K562 (cell line): ENCODE data around the gene UBE2U. TPM values are rescaled to one million over a fixed set of nuclear protein-coding genes. Genes with fewer than 3 reads are reported as not detected.

Experiments
- ATAC-seq: fragments of 200-7000 bp; cut with Tn5 transposase; 3 replicates; pipeline ENCODE4 v1.9.1; 2020; ENCODE audit warnings: moderate library complexity
- BruUV-seq: library from RNA; stranded (reverse); fragments of 400-500 nt; replicated peaks from 2 replicates; lab custom pipeline; 2021; lab: Mats Ljungman, UMichigan
- CTCF ChIA-PET: fragments of 300-600 bp; formaldehyde crosslinking; extraction: SDS; loops from one replicate; lab custom pipeline; 2021; ENCODE audit warnings: low intra/inter-chr PET ratio; lab: Yijun Ruan, JAX
- POLR2A ChIA-PET: fragments of 300-600, 350-650 bp; sonication (Branson Sonifier 250); formaldehyde crosslinking; extraction: SDS; loops from one replicate; lab custom pipeline; 2021; ENCODE audit warnings: antibody characterized with exemption, inconsistent platforms; lab: Yijun Ruan, JAX
- DNase-seq, 4 experiments: peaks; one replicate each; pipeline versions ENCODE4 v3.0.0 to v3.0.0-alpha.2; 2011 to 2018; ENCODE audit warnings: low spot score in 3 of 4, mixed read lengths in 3 of 4; ENCODE audit errors: extremely low read depth in 1 of 4
- FAIRE-seq: peaks from 2 replicates; lab custom pipeline; 2011; peaks lifted over from hg19 to GRCh38; lab: Jason Lieb, UNC
- H2AFZ ChIP-seq: 2 replicates; pipeline ENCODE4 v1.6.0; 2011; ENCODE audit warnings: low read depth, low read length, control low read depth, inconsistent platforms
- H3K27ac ChIP-seq: fragments of 200-600 bp; 3 replicates; pipeline ENCODE4 v1.8.0; 2011; ENCODE audit warnings: low read depth, mild to moderate bottlenecking, control low read depth, inconsistent platforms, low read length, moderate library complexity, mixed read lengths; ENCODE audit errors: extremely low read depth
- H3K27me3 ChIP-seq, 2 experiments: fragments of 300-600 bp in 1 of 2; 2 replicates in 1 of 2; 3 replicates in 1 of 2; pipeline versions ENCODE4 v1.6.0 to v1.8.0; 2011; ENCODE audit warnings: inconsistent platforms in 2 of 2, low read length in 2 of 2, mild to moderate bottlenecking in 1 of 2, mixed read lengths in 1 of 2, moderate library complexity in 1 of 2; ENCODE audit not compliant: control insufficient read depth in 2 of 2, insufficient read depth in 2 of 2
- H3K36me3 ChIP-seq: fragments of 300-600 bp; 3 replicates; pipeline ENCODE4 v1.8.0; 2011; ENCODE audit warnings: mild to moderate bottlenecking, low read length, inconsistent platforms; ENCODE audit not compliant: control insufficient read depth, insufficient read depth
- H3K4me1 ChIP-seq, 2 experiments: fragments of 200-600 bp in 1 of 2; replicated peaks in 1 of 2; 2 replicates in 1 of 2; 3 replicates in 1 of 2; pipeline versions ENCODE4 v1.5.1 to v1.8.0; 2011; ENCODE audit warnings: inconsistent platforms in 2 of 2, low read length in 2 of 2, mild to moderate bottlenecking in 1 of 2, mixed read lengths in 1 of 2, moderate library complexity in 1 of 2; ENCODE audit not compliant: control insufficient read depth in 2 of 2, insufficient read depth in 2 of 2
- H3K4me2 ChIP-seq: 2 replicates; pipeline ENCODE4 v1.6.1; 2011; ENCODE audit warnings: low read length, control low read depth, inconsistent platforms, mixed read lengths; ENCODE audit not compliant: insufficient read depth
- H3K4me3 ChIP-seq: fragments of 200-600 bp; sonication (generic), shearing (Covaris generic); 2 replicates; pipeline ENCODE4 v1.5.1; 2016; ENCODE audit warnings: control low read depth, inconsistent platforms
- H3K79me2 ChIP-seq: fragments of 200-600 bp; 3 replicates; pipeline ENCODE4 v1.8.0; 2011; ENCODE audit warnings: low read length, inconsistent platforms; ENCODE audit not compliant: control insufficient read depth, insufficient read depth
- H3K9ac ChIP-seq, 2 experiments: 2 replicates each; pipeline versions ENCODE4 v1.6.0 to v1.6.1; 2011; ENCODE audit warnings: low read depth in 2 of 2, low read length in 2 of 2, control low read depth in 1 of 2, inconsistent platforms in 1 of 2, mild to moderate bottlenecking in 1 of 2, mixed read lengths in 1 of 2; ENCODE audit not compliant: insufficient read depth in 1 of 2
- H3K9me1 ChIP-seq: one replicate; pipeline ENCODE4 v1.6.0; 2011; ENCODE audit warnings: inconsistent platforms, mild to moderate bottlenecking, low read length, moderate library complexity; ENCODE audit not compliant: control insufficient read depth, insufficient read depth
- H3K9me3 ChIP-seq: replicated peaks from 2 replicates; pipeline ENCODE4 v1.5.1; 2011; ENCODE audit warnings: low read depth, low read length, inconsistent platforms; ENCODE audit not compliant: control insufficient read depth, insufficient read depth
- H4K20me1 ChIP-seq: replicated peaks from 2 replicates; pipeline ENCODE4 v1.6.1; 2011; ENCODE audit warnings: low read length, inconsistent platforms, mixed read lengths; ENCODE audit not compliant: control insufficient read depth, insufficient read depth
- ATF1 ChIP-seq, 2 experiments: fragments of 450-650 bp in 1 of 2; IDR thresholded peaks; 2 replicates each; pipeline ENCODE4 v1.6.1; 2016; ENCODE audit warnings: missing compliant biosample characterization in 1 of 2, missing genetic modification characterization in 1 of 2
- CCNT2 ChIP-seq: IDR thresholded peaks from 2 replicates; pipeline ENCODE4 v1.6.1; 2011; ENCODE audit warnings: borderline replicate concordance, low read depth, mild to moderate bottlenecking, moderate library complexity, mixed read lengths, low read length; ENCODE audit not compliant: insufficient read length; ENCODE audit errors: extremely low read depth
- ESRRB ChIP-seq: fragments of 250-450 bp; sonication (Bioruptor Pico); IDR thresholded peaks from 2 replicates; pipeline ENCODE4 v1.5.0; 2020; ENCODE audit warnings: mild to moderate bottlenecking, moderate library complexity, borderline replicate concordance
- FOSL1 ChIP-seq: fragments of 200-800 bp; sonication (Bioruptor generic); conservative IDR thresholded peaks from 2 replicates; pipeline ENCODE4 v1.6.1; 2016; ENCODE audit warnings: missing genetic modification characterization, missing compliant biosample characterization
- HBP1 ChIP-seq: fragments of 450-650 bp; formaldehyde crosslinking; IDR thresholded peaks from 2 replicates; pipeline ENCODE4 v1.4.0; 2022; ENCODE audit warnings: missing genetic modification characterization
- HNRNPK ChIP-seq: fragments of 200-400 bp; formaldehyde crosslinking; IDR thresholded peaks from one replicate; pipeline ENCODE4 v1.6.1; 2018; ENCODE audit warnings: mild to moderate bottlenecking, low read depth, low read length; ENCODE audit not compliant: poor library complexity, severe bottlenecking
- POU5F1 ChIP-seq: fragments of 150-350 bp; IDR thresholded peaks from 2 replicates; pipeline ENCODE4 v1.6.1; 2014; ENCODE audit warnings: borderline replicate concordance, low read length, low read depth, mild to moderate bottlenecking; ENCODE audit not compliant: partially characterized antibody
- STAG1 ChIP-seq: sonication (generic); formaldehyde crosslinking; IDR thresholded peaks from 2 replicates; pipeline ENCODE4 v1.5.0; 2020; ENCODE audit warnings: missing genetic modification reagents, borderline replicate concordance
- ZNF707 ChIP-seq: fragments of 250-450 bp; sonication (Bioruptor Pico); conservative IDR thresholded peaks from 2 replicates; pipeline ENCODE4 v1.8.0; 2022; ENCODE audit warnings: inconsistent platforms, mild to moderate bottlenecking, moderate library complexity
- ZNF79 ChIP-seq: fragments of 250-450 bp; sonication (Bioruptor Pico); IDR thresholded peaks from 2 replicates; pipeline ENCODE4 v1.4.0; 2020; ENCODE audit warnings: low read depth, mild to moderate bottlenecking, moderate library complexity
- whole genome bisulfite sequencing: fragments of 100-300 bp; shearing (Covaris generic); methylation state at CpG from one replicate; pipeline ENCODE4 v1.1.6; 2016; ENCODE audit warnings: low coverage, mixed read lengths; ENCODE audit not compliant: insufficient coverage; ENCODE audit errors: missing lambda C conversion rate; 5-methylcytosine and 5-hydroxymethylcytosine counted together
- in situ Hi-C: fragments of 300-500 bp; cut with MboI; formaldehyde crosslinking; loops from 4 replicates; pipeline ENCODE4 v1.15.0; 2018; ENCODE audit warnings: inconsistent platforms, mixed read lengths
- intact Hi-C: fragments of 100-400 bp; cut with micrococcal nuclease; formaldehyde crosslinking; loops from 2 replicates; pipeline ENCODE4 v1.14.2; 2022
- polyA plus RNA-seq, 8 experiments: library from polyadenylated mRNA; depleted of rRNA in 4 of 8; stranded (reverse) in 5 of 8; unstranded in 3 of 8; fragments of >200 nt; fragmentation: Nextera tagmentation in 2 of 8; fragmentation: Illumina TruSeq in 1 of 8; extraction: Ambion mirVana in 2 of 8; extraction: Trizol in 1 of 8; gene quantifications; 2 replicates each; pipeline versions ENCODE4 v1.2.1 to v1.2.3, GENCODE V29; 2011 to 2014; ENCODE audit warnings: inconsistent platforms in 1 of 8, missing spikeins in 1 of 8
- total RNA-seq, 7 experiments: library from RNA; depleted of rRNA in 6 of 7; stranded (reverse); fragments of >200 nt in 6 of 7; fragmentation: Illumina TruSeq in 2 of 7; extraction: Trizol in 2 of 7; gene quantifications; 2 replicates each; pipeline versions ENCODE4 v1.2.1 to v1.2.3, GENCODE V29; 2011 to 2021; ENCODE audit warnings: low replicate concordance in 1 of 7
- TF ChIP-seq, protein P1 (sequence below): sonication (generic); formaldehyde crosslinking; IDR thresholded peaks from 2 replicates; pipeline ENCODE4 v1.8.0; 2022; ENCODE audit warnings: mild to moderate bottlenecking, missing genetic modification reagents
- TF ChIP-seq, protein P2 (sequence below): sonication (generic); formaldehyde crosslinking; IDR thresholded peaks from 2 replicates; pipeline ENCODE4 v1.8.0; 2022; ENCODE audit warnings: missing genetic modification reagents, mild to moderate bottlenecking, moderate library complexity, borderline replicate concordance
- TF ChIP-seq, protein P3 (sequence below): IDR thresholded peaks from 3 replicates; pipeline ENCODE4 v1.6.1; 2011; ENCODE audit warnings: borderline replicate concordance, mild to moderate bottlenecking, moderate library complexity; ENCODE audit not compliant: insufficient read length; ENCODE audit errors: extremely low read depth

UBE2U gene
- total and polyA plus RNA-seq, 9 of the 15 experiments (the other 6 are each of a cell fraction or from before 2014, with no cell fraction given): not detected

DNA sequence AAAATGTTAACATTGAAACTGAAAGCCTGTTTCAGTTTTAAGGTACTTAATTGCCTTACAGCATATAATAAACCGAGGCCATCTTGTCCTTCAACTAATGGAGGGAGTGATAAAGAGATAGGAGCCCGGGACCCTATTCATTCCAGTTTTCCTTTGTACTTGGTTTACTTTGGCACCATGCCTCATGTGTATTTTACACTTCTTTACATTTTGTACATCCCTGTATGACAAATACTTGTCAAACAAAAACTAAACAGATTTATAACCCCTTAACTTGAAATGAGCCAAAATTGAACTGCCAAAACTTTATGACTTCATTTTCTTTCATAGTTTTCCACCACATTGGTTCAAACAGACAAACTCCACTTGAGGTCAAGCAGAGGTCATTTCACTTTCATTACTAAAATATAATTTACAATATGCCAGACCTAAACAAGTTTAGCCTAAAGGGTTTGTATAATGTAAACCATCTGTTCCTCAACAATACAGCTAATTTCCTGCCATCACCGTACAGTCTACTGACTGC, 30.9 kb upstream of the UBE2U start:
- no peak overlapping the region for H3K4me3 ChIP-seq
- no peaks in the 10 kb centered on the region for H3K79me2 ChIP-seq
- no peaks in the 10 kb centered on the region for H3K9me1 ChIP-seq
- H4K20me1 ChIP-seq: no peaks in the 10 kb centered on the region
- 2% methylated on average over 3 of the region's 3 CpGs for WGBS
- DNase-seq: no peak
- in situ Hi-C loops: no loop called here
- no peak for FAIRE-seq
- no TSS peak for BruUV-seq
- ChIA-PET CTCF (no interaction called here), POLR2A (no interaction called here)
- no peak overlapping the region for H3K9ac ChIP-seq
- no peak for ATAC-seq
- no peaks in the 10 kb centered on the region for H3K4me1 ChIP-seq
- H3K9me3 ChIP-seq: no peaks in the 10 kb centered on the region
- H3K27ac ChIP-seq: no peak overlapping the region
- no peak overlapping the region for H2AFZ ChIP-seq
- no peaks in the 10 kb centered on the region; a peak in 1 of 5 replicates for H3K27me3 ChIP-seq
- no peaks in the 10 kb centered on the region for H3K36me3 ChIP-seq
- intact Hi-C loops: no loop called here
- no peak overlapping the region for H3K4me2 ChIP-seq
- no peak for TF ChIP-seq STAG1
- TF ChIP-seq, protein P1, sequence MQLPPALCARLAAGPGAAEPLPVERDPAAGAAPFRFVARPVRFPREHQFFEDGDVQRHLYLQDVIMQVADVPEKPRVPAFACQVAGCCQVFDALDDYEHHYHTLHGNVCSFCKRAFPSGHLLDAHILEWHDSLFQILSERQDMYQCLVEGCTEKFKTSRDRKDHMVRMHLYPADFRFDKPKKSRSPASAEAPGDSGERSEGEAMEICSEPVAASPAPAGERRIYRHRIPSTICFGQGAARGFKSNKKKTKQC (CRISPR knock-in tag): no peak
- TF ChIP-seq, protein P2, sequence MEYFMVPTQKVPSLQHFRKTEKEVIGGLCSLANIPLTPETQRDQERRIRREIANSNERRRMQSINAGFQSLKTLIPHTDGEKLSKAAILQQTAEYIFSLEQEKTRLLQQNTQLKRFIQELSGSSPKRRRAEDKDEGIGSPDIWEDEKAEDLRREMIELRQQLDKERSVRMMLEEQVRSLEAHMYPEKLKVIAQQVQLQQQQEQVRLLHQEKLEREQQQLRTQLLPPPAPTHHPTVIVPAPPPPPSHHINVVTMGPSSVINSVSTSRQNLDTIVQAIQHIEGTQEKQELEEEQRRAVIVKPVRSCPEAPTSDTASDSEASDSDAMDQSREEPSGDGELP: no peak
- TF ChIP-seq, protein P3, sequence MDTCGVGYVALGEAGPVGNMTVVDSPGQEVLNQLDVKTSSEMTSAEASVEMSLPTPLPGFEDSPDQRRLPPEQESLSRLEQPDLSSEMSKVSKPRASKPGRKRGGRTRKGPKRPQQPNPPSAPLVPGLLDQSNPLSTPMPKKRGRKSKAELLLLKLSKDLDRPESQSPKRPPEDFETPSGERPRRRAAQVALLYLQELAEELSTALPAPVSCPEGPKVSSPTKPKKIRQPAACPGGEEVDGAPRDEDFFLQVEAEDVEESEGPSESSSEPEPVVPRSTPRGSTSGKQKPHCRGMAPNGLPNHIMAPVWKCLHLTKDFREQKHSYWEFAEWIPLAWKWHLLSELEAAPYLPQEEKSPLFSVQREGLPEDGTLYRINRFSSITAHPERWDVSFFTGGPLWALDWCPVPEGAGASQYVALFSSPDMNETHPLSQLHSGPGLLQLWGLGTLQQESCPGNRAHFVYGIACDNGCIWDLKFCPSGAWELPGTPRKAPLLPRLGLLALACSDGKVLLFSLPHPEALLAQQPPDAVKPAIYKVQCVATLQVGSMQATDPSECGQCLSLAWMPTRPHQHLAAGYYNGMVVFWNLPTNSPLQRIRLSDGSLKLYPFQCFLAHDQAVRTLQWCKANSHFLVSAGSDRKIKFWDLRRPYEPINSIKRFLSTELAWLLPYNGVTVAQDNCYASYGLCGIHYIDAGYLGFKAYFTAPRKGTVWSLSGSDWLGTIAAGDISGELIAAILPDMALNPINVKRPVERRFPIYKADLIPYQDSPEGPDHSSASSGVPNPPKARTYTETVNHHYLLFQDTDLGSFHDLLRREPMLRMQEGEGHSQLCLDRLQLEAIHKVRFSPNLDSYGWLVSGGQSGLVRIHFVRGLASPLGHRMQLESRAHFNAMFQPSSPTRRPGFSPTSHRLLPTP: no peak
- no peak for TF ChIP-seq FOSL1
- TF ChIP-seq CCNT2: no peak
- TF ChIP-seq POU5F1: no peak
- TF ChIP-seq HBP1 (CRISPR knock-in tag): no peak
- no peak for TF ChIP-seq ESRRB (CRISPR knock-in tag)
- TF ChIP-seq HNRNPK: no peak
- TF ChIP-seq ATF1 (CRISPR knock-in tag; IDR thresholded peaks at IDR 0.05): no peak
- TF ChIP-seq ATF1 (tag; IDR thresholded peaks at IDR 0.05): no peak
- no peak for TF ChIP-seq ZNF707 (CRISPR knock-in tag)
- no peak for TF ChIP-seq ZNF79 (CRISPR knock-in tag)
